Stimulated activated CD8-positive, alpha-beta memory T cell treated with anti-CD3 and anti-CD28 coated beads, Interleukin-4, amount 100 ng/mL, for 4 hours (primary cell): ENCODE data around the gene TMEM87B.

Source experiments
- DNase-seq, 2 donors: peaks; one replicate each; pipeline ENCODE4 v3.0.0-alpha.2; 2020; ENCODE audit warnings: low read depth in 2 of 2, low spot score in 1 of 2

The TMEM87B gene

GRCh38 chr2:112149866-112150435 is 94.9 kb downstream of the TMEM87B start:
- no peak for DNase-seq

GRCh38 chr2:112150447-112150846 is 95.4 kb downstream of the TMEM87B start:
- DNase-seq = no peak

- DNase-seq = no peak
These were observed 95.8 kb downstream of the TMEM87B start for GRCh38 chr2:112150851-112151250.

- no peak for DNase-seq
These were observed 96.2 kb downstream of the TMEM87B start for GRCh38 chr2:112151271-112151670.

- DNase-seq = no peak
These were observed 96.8 kb downstream of the TMEM87B start for GRCh38 chr2:112151701-112152440.

- no peak for DNase-seq
These were observed 97.6 kb downstream of the TMEM87B start for GRCh38 chr2:112152476-112153178.

- no peak for DNase-seq
These were observed 98.1 kb downstream of the TMEM87B start for GRCh38 chr2:112153179-112153490.

GRCh38 chr2:112153501-112153900 is 98.4 kb downstream of the TMEM87B start:
- DNase-seq = no peak

- no peak for DNase-seq
These were observed 99.4 kb downstream of the TMEM87B start for GRCh38 chr2:112154246-112155117.

- no peak for DNase-seq
These were observed 100.5 kb downstream of the TMEM87B start for GRCh38 chr2:112155331-112156151.

- no peak for DNase-seq
These were observed 101.3 kb downstream of the TMEM87B start for GRCh38 chr2:112156152-112156986.

- DNase-seq = no peak
These were observed 102.4 kb downstream of the TMEM87B start for GRCh38 chr2:112157472-112157871.

- DNase-seq = no peak
These were observed 104.4 kb downstream of the TMEM87B start for GRCh38 chr2:112159454-112159921.

- no peak for DNase-seq
These were observed 105.5 kb downstream of the TMEM87B start for GRCh38 chr2:112160283-112161250.

GRCh38 chr2:112161431-112162145 is 106.5 kb downstream of the TMEM87B start:
- no peak for DNase-seq

GRCh38 chr2:112162341-112162740 is 107.3 kb downstream of the TMEM87B start:
- no peak for DNase-seq

- no peak for DNase-seq
These were observed 107.9 kb downstream of the TMEM87B start for GRCh38 chr2:112162956-112163355.

- DNase-seq = no peak
These were observed 108.5 kb downstream of the TMEM87B start for GRCh38 chr2:112163541-112163981.
